Activated T-helper 9 cell treated with anti-CD3 and anti-CD28 coated beads, Interleukin-2, amount 50 U/mL, for 16 hours (primary cell): Measurements from ENCODE around the gene ATP2B1.
"Not testable (repeated sequence)": the region's sequence is repeated elsewhere in the genome, so short reads cannot be mapped to it uniquely, and the experiment has no call there.

Experiments used
- DNase-seq: peaks from one replicate; pipeline ENCODE4 v3.0.0-alpha.2; 2020; ENCODE audit warnings: low read depth

ATP2B1 gene

GRCh38 chr12:89708565-89709156, at the start of gene ATP2B1:
TSS of gene ATP2B1 (minus strand) at chr12:89708838. CDS start at chr12:89655886, 52,952 bp downstream.
- peak; percentile 78 for DNase-seq

- not testable (repeated sequence) for DNase-seq
These were observed 49.3 kb upstream of the ATP2B1 start for GRCh38 chr12:89757987-89758386.

- DNase-seq, result no peak
These were observed 48.2 kb upstream of the ATP2B1 start for GRCh38 chr12:89756585-89757398.

- no peak for DNase-seq
These were observed 47.6 kb upstream of the ATP2B1 start for GRCh38 chr12:89756194-89756584.

- no peak for DNase-seq
These were observed 45.4 kb upstream of the ATP2B1 start for GRCh38 chr12:89753997-89754396.

- DNase-seq, result no peak
These were observed 43.7 kb upstream of the ATP2B1 start for GRCh38 chr12:89752341-89752740.

GRCh38 chr12:89750389-89751351, 42.0 kb upstream of the ATP2B1 start:
- DNase-seq, result no peak

GRCh38 chr12:89748791-89749190, 40.2 kb upstream of the ATP2B1 start:
- DNase-seq, result no peak

- no peak for DNase-seq
These were observed 36.6 kb upstream of the ATP2B1 start for GRCh38 chr12:89745286-89745685.

- no peak for DNase-seq
These were observed 33.8 kb upstream of the ATP2B1 start for GRCh38 chr12:89742337-89743022.

GRCh38 chr12:89740943-89741342, 32.3 kb upstream of the ATP2B1 start:
- DNase-seq, result no peak

- DNase-seq, result no peak
These were observed 28.4 kb upstream of the ATP2B1 start for GRCh38 chr12:89736995-89737394.

- DNase-seq, result no peak
These were observed 25.1 kb upstream of the ATP2B1 start for GRCh38 chr12:89733579-89734201.

GRCh38 chr12:89732522-89732921, 23.9 kb upstream of the ATP2B1 start:
- DNase-seq, result no peak

- DNase-seq, result no peak
These were observed 23.0 kb upstream of the ATP2B1 start for GRCh38 chr12:89731614-89732013.

GRCh38 chr12:89731089-89731488, 22.5 kb upstream of the ATP2B1 start:
- DNase-seq, result no peak

- no peak for DNase-seq
These were observed 21.4 kb upstream of the ATP2B1 start for GRCh38 chr12:89729946-89730459.

- no peak for DNase-seq
These were observed 14.6 kb upstream of the ATP2B1 start for GRCh38 chr12:89723276-89723675.

GRCh38 chr12:89721291-89721987, 12.8 kb upstream of the ATP2B1 start:
- DNase-seq, result no peak

- DNase-seq, result no peak
These were observed 9.3 kb upstream of the ATP2B1 start for GRCh38 chr12:89717759-89718523.
